Stimulated activated naive CD4-positive, alpha-beta T cell (primary cell): ENCODE measurements around the gene COG8.
A peak's percentile ranks its signal among the peaks of the same experiment; 100 is the strongest.
"Not testable (repeated sequence)": the region's sequence is repeated elsewhere in the genome, so short reads cannot be mapped to it uniquely, and the experiment has no call there.

Source experiments
- DNase-seq, 6 experiments: peaks; one replicate each; lab custom pipeline; 2025; lab: John Stamatoyannopoulos, UW

The COG8 gene, protein sequence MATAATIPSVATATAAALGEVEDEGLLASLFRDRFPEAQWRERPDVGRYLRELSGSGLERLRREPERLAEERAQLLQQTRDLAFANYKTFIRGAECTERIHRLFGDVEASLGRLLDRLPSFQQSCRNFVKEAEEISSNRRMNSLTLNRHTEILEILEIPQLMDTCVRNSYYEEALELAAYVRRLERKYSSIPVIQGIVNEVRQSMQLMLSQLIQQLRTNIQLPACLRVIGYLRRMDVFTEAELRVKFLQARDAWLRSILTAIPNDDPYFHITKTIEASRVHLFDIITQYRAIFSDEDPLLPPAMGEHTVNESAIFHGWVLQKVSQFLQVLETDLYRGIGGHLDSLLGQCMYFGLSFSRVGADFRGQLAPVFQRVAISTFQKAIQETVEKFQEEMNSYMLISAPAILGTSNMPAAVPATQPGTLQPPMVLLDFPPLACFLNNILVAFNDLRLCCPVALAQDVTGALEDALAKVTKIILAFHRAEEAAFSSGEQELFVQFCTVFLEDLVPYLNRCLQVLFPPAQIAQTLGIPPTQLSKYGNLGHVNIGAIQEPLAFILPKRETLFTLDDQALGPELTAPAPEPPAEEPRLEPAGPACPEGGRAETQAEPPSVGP

DNA sequence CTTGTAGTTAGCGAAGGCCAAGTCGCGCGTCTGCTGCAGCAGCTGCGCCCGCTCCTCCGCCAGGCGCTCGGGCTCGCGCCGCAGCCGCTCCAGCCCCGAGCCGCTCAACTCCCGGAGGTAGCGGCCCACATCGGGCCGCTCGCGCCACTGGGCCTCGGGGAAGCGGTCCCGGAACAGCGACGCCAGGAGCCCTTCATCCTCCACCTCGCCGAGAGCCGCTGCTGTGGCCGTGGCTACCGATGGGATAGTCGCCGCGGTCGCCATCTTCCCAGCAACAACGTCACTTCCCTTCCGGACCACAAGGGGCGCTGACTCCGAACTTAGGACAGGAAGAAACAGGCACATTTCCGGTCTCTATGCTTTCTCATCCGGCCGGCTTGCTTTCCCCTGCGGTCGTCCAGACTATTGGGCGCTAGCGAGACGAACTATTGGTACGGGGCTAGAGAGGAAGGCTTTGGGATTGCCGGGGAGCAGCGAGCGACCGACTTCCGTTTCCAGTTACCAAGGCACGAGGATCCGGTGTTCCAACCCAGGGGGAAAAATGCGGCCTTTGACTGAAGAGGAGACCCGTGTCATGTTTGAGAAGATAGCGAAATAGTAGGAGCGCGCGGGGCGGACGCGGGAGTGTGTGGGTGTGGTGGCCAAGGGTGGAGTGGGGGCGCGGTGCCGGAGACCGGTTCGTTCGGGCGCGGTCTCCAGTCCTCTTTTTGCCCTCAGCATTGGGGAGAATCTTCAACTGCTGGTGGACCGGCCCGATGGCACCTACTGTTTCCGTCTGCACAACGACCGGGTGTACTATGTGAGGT, at the start of gene COG8, which contains the start of gene NIP7:
Gene COG8 (minus strand): TSS at position 276 of the 806 bp plus-strand sequence. CDS start 12 bp downstream, at position 264.
Gene NIP7 (plus strand): TSS at position 484 of the 806 bp plus-strand sequence. CDS start 58 bp downstream, at position 542.
- peak; percentile 80 to 91 (median 87) for DNase-seq

DNA sequence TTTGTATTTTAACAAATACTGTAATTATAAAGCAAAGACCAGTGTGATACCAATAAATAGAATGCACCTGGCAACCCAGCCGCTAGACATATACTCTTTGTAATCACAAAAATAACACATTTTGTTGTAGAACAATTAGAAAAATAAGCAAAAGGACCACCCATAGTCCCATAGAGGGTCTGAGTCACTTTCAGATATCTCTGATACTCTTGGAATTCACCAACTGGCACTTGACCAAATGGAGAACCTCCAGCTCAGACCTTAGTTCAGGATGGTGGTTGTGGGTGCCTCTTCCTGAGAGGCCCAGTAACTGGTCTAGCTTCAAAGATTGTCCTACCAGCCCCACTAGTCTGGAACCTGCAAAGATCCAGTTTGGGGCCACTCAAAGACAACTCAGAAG, 47.2 kb upstream of the COG8 start:
- no peak for DNase-seq

DNA sequence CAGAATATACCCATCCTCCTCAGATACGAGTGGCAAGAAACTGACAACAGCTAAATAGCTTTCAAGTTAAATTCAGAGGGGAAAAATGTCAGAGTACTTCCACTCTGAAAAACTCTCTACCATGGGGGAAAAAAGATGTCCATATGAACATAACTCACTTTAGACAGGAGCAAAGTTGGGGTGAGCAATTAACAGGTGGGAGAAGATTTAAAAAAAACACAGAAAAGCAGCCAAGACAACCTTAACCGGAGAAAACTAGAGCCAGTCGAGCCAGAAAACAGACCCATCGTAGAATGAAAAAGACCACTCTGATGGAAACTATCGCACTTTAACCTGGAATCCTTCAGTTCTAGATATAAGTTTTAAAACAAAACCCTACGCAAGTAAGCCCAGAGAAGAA, 45.6 kb upstream of the COG8 start:
- DNase-seq, result no peak

DNA sequence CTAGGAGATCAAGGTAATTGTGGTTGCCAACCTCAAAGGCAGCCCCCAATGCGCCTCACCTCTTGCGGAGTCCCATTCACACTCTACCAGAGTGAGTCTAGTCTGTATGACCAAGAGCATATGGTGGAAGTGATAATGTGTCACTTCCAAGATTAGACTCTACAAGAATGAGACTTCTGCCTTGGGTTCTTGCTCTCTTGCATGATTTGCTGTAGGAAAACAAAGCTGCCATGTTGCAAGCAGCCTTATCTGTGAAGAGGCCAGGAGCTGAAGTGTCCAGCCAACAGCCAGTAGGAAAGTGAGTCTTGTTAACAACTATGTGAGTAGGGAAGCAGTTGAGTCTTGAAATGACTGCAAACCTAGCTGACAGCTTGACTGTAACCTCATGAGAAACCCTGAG, 43.1 kb upstream of the COG8 start:
- no peak for DNase-seq

DNA sequence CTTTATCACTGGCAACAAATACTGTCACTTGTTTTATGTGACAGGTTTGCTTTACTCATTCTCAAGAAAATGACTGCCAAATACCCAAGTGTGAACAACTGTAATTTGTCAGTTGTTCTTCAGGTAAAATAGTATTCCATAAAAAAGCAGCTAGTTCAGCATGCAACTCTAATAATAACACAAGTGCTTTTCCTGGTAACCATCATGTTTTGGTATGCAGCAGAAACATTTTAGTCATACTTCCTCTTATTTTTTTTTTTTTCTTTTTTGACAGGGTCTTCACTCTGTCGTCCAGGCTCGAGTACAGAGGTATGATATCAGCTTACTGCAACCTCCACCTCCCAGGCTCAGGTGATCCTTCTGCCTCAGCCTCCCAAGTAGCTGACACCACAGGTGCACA, 41.9 kb upstream of the COG8 start:
- no peak for DNase-seq

DNA sequence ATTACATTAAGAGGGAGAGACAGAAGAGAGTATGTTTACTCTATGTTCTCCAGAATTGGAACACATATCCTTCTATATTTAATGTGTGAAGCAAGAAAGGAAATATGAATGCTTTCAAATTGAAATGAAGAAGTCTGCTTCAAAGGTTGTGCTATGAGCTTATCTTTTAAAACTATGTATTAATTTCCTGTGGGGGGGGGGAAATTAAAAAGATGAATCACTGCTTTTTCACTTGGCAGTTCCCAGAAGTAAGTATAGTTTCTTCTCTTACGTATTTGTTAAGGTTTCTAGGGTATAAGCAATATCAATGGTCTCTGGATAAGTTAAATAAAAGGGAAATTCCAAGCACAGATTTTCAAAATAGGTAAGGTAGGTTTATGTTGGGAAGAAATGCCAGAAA, 39.4 kb upstream of the COG8 start:
- no peak for DNase-seq

DNA sequence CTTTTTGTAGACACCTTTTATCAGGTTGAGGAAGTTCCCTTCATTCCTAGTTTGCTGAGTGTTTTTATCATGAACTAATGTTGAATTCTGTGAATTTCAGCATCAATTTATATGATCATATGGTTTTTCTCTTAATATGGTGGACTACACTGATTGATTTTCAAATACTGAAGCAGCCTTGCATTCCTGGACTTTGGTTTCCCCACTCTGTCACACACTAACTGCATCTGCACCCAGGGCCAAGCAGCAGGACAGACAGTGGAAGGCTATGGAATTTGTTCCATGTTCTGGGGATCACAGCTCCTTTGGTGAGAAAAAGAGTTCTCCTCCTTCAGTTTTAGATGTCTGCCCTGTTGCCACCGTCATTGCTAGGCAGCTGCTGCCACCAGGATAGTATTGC, 38.7 kb upstream of the COG8 start:
- no peak for DNase-seq

DNA sequence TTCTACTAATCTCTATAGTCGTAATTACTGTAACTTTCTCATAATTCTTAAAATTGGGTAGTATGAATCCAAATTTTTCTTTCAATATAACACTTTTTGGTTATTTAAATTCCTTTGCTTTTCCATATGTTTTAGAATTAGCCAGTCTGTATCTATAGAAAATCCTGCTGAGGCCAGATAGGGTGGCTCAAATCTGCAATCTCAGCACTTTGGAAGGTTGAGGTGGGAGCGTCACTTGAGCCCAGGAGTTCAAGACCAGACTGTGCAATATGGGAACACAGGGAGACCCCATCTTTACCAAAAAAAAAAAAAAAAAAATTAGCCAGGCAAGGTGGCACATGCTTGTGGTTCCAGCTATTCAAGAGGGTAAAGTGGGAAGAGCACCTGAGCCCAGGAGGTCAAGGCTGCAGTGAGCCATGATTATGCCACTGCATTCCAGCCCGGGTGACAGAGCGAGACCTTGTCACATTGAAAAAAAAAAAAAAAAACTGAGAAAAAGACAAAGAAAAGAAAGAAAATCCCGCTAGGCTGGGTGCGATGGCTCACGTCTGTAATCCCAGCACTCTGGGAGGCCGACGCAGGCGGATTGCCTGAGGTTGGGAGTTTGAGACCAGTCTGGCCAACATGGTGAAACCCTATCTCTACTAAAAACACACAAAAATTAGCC, 37.2 kb upstream of the COG8 start:
- no peak for DNase-seq

DNA sequence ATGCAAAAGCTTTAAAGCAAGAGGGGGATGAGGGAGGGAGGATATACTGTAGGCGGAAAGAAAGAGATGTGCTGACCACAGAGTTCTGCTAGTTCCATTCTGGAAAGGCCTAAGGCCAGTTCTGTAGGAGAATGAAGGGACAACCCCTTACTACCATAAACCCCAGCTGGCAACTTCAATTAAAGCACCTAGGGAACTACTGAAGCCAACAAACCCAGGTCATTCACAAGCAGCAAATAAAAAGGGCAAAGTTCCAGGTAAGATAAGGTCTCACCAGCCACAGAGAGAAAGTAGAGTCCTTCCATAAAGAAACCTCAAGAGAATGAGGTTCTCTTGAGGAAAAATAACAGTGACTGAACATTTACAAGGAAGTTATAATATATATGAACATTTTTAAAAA, 33.7 kb upstream of the COG8 start:
- DNase-seq, result no peak

DNA sequence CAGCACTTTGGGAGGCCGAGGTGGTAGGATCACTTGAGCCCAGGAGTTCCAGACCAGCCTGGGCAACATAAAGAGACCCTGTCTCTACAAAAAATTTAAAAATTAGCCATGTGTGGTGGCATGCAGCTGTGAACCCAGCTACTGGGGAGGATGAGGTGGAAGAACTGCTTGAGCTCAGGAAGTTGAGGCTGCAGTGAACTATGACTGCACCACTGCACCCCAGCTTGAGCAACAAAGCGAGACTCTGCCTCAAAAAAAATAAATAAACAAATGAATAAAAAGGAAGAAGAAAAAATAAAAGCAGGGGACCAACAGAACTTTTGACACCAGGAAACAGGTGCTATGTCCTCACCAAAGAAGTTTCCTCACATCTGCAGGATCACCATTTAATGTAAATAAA, 32.2 kb upstream of the COG8 start:
- DNase-seq, result no peak

DNA sequence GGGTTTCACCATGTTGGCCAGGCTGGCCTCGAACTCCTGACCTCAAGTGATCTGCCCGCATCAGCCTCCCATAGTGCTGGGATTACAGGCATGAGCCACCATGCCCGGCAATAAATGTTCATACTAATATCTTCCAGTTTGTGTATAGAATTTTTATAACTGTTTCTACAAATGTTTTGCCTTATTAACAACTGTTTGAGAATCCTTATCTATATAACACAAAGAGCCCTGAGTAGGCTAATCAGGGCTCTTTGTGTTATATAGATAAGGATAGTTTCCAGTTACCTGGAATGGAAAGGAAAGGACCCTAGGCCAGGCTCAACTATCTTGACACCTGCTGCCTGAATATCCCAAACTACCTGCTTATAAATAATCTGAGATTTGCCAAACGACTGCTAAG, 29.5 kb upstream of the COG8 start:
- DNase-seq, result no peak

DNA sequence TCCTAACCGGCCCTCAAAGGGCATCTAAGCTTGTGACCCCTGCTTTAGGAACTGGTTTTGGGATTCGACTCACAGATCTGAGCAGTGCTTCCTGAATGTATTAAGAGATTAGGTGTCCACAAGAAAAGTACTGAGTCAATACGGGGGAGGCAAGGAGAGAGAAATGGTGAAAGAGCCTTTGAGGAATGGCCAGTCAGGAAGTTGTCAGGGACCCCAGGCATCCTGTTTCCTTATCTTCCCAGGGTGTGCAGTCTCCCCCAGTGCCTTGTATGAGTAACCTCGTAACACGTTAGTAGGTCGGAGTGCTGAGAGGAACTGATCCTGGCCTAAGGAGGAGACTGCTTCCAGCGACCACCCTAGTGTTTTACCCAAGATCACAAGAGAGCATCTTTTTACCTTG, 28.6 kb upstream of the COG8 start:
- DNase-seq, result no peak

DNA sequence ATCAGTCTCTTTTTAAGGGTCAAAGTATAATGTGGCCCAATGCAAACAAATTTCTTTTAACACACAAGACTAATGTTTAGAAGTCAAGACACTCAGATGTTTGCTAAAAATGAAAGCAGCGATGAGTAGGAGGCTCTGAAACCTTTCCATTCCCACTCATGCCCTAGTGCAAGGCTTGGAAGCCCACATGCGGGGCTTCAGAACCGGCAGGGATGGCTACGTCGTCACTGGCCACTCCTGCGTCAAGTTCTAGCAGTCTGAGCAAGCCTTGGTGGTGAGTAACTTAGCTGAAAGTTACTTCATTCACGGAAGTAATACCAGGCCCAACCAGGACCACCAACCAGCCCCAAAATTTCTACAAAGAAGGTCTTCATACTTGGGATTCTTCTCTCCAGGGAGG, 27.1 kb upstream of the COG8 start:
- DNase-seq, result no peak

DNA sequence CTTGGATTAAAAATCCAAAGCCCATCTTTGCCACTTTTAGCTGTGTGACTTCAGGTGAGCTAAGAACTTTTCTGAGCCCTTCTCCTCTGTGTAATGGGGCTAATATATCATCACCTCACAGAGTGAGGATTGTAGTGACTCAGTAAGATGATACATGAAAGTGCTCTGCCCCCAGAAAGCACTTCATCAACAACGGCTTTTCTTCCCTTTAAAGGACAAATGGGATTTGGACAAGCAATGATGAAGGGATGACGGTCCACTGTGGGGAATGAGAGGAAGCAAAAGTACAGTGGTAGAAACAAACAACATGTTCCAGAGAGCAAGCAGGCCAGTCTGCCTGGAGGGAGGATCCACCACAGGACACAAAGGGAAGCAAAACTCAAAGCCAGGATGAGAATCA, 26.5 kb upstream of the COG8 start:
- no peak for DNase-seq

DNA sequence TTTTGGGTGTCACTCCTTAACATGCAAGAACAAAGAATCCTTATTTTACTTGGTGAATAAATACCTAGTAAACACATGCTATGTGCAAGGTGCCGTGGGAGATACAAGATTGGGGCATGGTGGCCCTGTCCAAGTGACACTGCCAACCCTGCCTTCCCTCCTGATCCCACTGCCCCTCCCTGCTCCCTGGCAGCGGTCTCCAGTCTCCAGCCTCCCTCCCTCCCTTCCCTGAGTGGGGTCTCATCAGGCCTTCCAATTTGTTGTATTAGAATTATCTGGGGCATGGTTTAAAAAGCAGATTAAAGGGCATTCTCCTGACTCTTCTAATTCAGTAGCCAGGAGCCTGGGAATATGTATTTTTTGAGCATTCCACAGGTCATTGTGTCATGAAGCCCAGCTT, 24.7 kb upstream of the COG8 start:
- no peak for DNase-seq

DNA sequence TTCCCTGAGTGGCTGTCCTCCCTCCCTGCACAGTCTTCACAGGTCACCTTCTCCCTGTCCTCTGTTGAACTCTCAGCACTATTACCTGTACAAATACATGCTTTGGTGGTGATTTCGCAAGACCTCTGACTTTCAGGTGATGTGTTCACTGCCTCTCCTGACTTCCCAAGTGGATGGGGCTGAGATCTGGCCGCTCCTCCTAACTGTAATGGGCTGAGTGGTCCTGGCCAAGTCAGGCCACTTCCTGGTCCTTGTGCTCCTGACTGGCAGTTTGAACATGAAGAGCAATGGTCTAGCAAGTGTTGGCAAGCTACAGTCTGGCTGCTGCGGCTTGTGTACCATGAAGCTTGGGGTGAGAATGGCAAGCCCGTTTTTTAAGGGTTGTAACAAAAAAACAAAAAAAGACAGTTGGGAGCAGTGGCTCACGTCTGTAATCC, 23.9 kb upstream of the COG8 start:
- DNase-seq, result no peak

DNA sequence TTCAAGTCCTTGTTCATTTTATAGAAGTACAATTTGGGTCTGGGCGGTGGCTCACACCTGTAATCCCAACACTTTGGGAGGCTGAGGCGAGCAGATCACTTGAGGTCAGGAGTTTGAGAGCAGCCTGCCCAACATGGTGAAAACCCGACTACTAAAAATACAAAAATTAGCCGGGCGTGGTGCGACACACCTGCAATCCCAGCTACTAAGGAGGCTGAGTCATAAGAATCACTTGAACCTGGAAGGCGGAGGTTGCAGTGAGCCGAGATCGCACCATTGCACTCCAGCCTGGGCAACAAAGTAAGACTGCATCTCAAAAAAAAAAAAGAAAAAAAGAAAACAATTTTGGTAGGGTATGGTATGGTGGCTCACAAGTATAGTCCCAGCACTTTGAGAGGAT, 20.7 kb upstream of the COG8 start:
- not testable (repeated sequence) for DNase-seq

DNA sequence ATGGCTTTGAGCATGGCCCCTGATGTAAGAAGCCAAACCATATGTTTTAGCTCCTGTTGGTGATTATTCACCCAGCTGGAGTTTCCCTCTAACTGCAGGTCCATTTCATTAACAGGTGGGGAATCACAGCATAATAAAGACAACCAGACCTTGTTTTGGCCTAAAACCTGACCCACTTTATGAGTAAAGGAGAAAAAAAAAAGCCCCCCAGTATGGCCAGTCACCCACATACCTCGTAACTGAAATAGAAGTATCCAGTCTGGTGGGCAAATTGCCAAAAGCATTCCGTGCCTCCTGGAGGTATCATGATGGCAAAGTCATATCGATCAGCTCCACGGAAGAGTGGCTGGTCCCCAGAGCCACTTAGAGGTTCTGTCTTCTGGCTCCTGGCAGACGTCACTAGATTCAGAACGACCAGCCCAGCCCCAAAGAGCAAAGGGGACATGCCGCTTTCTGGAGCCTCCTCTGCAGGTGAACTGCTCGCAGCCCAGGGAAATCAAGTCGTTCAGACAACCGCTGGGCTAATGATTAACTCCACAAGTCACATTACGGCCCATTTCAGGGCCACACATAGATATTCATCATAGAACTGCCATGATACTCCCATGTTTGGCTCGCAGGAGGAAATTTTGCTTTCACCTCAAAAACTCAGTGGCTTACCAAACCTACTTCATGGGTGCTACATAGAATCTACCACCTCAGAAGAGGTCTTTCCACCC, 12.1 kb upstream of the COG8 start, which contains the start of gene TMED6:
Gene TMED6 (minus strand): TSS at position 478 of the 719 bp plus-strand sequence. CDS start 33 bp downstream, at position 445.
- DNase-seq, result no peak

DNA sequence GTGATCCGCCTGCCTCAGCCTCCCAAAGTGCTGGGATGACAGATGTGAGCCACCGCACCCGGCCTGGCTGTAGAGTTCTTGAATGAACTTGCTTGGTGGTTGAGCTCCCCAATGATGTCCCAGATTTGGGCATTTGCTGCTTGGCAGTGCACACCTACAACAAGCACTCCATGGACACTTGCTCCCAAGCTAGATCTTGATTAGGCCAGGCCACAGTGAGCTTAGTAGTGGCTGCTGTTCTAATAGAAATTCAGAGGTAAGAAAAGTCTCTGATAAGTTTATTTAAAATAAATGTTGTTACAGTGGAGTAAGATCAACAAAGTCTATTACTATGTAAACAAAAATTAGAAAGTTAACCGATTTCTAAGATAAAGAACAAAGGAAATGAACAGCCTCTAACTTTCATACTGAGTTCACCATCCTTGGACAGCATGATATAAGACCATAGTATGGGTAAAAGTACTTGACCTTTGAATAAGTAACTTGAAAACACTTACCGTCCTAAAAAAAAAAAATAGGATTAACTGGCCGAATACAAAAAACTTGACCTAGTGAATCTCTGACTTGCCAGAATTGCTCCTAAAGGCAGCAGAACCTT, 11.3 kb upstream of the COG8 start:
- DNase-seq, result no peak

DNA sequence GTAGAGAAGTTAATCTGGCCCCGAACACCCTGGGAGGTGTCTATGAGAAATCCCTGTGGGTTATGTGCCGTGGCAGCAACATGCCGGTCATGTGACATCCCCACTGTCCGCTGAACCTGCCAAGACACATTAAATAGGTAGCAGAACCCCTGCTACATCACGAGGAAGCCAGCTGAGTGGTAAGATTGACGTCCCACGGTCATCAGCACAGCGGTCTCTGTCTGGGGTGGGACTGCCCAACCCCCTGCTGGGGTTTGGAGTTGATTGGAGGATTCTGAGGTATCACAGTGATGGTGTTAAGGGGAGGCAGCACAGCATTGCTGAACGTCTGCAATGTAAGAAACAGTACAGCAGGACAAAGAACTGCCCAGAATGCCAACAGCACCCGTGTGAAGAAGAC, 10.2 kb upstream of the COG8 start:
- no peak for DNase-seq

DNA sequence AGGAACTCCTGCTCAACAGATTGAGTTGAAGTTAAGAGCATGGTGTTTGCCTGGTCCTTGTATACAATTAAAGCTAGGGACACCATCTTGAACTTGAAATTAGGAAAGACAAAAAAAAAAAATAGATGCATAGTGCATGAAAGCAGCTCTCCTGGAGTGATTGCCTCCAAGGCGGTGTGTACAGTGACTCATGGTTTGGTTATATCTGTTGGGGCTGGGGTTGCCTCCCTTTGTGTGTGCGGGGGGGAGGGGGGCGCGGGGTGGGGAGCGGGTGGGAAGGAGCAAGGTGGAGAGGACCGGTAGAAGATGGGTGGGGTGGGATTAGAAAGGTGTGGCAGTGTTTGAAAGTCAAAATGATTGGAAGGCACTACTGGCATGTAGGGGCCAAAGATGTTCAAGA, 8.9 kb upstream of the COG8 start:
- DNase-seq, result no peak
